NK-92 (cell line): ENCODE results near the gene COL18A1.

ENCODE experiments used
- DNase-seq: peaks from one replicate; lab custom pipeline; 2025; ENCODE audit not compliant: unreplicated experiment; lab: John Stamatoyannopoulos, UW

The COL18A1 gene

DNA sequence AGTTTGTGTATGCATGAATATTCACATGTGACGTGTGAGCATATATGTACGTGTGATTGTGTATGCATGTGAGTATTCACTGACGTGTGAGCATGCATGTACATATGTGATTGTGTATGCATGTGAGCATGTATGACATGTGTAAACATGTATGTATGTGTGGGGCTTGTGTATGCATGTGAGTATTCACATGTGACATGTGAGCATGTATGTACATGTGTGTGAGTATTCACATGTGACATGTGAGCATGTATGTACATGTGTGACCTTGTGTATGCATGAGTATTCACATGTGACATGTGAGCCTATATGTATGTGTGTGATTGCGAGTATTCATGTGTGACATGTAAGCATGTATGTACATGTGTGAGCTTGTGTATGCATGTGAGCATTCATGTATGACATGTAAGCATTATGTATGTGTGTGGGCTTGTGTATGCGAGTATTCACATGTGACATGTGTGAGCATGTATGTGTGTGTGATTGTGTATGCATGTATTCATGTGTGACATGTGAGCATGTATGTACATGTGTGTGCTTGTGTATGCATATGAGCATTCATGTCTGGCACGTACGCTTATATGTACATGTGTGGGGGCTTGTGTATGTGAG is 47.8 kb downstream of the COL18A1 start:
- DNase-seq = no peak

DNA sequence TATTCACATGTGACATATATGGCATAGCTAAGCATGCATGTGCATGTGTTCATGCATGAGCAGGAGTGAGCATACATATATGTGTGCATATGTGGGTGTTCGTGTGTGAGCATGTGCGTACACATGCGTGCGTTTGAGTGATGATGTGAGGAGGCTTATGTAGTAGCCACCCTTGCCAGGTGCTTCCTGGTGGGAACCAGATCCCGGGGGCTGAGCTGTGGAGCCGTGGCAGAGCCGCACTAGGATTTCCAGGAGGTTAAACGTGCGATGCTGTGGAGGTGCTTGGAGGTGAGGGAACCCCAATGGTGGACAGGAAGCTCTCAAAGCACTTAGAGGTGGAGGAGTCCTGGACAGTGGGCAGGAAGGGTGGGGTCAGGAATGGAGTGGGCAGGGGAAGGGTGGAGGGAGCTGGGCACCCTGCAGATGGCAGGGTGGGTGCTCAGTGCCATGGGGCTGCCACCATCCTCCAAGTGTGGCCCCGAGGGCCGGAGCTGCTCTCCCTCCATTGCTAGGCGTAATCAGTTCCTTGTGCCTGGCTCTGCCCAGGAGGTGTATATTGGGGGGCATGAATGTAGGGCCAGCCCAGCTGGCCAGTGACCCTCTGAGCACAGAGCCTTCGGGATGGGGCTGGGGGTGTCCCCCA is 48.5 kb downstream of the COL18A1 start:
- no peak for DNase-seq

DNA sequence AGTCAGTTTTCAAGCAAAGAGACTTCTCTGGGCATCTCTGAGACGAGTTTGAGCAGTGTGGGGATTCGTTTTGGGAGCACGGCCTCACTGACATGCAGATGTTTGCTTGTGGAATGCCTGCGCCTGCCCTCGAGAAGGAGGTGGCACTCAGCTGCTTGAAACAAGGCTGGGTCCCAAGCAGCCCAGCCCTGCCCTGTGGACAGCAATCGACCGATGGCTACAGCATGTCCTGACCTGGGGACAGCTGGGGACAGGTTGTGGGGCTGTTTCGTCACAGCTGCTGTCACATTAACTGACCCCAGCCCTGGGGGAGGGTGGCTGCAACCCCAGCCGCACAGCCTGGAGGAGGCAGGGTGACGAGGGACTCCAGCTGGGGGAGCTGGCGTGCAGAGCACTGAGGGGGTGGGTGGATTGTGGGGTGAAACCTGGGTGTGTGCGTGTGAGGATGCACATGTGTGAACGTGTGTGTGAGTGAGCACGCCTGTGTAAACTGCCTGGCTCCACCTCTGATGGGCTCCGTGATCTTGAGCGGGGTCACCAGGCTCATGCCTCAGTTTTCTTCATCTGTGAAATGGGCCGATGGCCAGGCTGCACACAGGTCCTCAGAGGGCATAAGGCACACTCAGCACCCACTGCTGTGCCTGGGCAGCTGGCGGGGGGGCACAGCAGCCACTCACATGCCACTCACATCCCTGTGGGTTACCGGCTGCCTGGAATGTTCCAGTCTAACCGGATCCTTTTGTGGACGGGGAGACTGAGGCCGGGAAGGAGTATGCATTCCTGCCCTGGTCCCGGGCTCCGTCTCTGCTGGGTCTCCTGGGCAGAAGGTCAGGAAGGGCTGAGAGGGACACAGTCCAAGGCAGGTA is 49.3 kb downstream of the COL18A1 start:
- no peak for DNase-seq

DNA sequence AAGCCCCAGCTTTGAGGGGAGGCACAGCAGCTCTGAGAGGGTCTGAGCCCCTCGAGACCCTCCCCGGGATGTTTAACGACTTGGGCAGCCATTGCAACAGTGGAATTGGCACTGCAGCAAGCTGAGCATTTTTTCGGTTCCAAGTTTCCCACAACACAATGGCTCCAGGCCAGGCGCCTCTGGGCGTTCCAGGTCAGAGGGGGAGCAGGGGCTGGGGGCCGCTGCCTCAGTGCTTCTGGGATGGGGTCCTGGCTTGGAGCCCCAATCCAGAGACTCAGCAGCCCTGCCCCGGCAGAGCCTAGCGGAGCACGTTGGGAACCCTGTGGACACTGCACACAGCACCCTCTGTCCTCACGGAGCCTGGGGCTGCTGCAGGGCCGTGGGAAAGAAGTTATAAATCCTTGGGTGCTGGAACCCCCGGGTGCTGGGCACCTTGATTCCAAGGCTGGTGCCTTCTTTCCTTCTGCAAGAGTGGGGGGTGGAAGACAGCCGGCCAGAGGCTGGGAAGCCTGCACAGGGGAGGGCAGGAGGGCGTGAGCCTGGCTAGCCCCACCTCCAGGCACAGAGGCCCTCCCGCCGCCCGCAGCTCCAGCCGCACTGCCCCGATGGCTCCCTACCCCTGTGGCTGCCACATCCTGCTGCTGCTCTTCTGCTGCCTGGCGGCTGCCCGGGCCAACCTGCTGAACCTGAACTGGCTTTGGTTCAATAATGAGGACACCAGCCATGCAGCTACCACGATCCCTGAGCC is 50.1 kb downstream of the COL18A1 start:
- no peak for DNase-seq

DNA sequence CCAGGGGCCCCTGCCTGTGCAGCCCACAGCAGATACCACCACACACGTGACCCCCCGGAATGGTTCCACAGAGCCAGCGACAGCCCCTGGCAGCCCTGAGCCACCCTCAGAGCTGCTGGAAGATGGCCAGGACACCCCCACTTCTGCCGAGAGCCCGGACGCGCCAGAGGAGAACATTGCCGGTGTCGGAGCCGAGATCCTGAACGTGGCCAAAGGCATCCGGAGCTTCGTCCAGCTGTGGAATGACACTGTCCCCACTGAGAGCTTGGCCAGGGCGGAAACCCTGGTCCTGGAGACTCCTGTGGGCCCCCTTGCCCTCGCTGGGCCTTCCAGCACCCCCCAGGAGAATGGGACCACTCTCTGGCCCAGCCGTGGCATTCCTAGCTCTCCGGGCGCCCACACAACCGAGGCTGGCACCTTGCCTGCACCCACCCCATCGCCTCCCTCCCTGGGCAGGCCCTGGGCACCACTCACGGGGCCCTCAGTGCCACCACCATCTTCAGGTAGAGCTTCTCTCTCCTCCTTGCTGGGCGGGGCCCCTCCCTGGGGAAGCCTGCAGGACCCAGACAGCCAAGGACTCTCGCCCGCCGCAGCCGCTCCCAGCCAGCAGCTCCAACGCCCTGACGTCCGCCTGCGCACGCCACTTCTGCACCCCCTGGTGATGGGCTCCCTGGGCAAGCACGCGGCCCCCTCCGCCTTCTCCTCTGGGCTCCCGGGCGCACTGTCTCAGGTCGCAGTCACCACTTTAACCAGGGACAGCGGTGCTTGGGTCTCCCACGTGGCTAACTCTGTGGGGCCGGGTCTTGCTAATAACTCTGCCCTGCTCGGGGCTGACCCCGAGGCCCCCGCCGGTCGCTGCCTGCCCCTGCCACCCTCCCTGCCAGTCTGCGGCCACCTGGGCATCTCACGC is 51.0 kb downstream of the COL18A1 start:
- no peak for DNase-seq

DNA sequence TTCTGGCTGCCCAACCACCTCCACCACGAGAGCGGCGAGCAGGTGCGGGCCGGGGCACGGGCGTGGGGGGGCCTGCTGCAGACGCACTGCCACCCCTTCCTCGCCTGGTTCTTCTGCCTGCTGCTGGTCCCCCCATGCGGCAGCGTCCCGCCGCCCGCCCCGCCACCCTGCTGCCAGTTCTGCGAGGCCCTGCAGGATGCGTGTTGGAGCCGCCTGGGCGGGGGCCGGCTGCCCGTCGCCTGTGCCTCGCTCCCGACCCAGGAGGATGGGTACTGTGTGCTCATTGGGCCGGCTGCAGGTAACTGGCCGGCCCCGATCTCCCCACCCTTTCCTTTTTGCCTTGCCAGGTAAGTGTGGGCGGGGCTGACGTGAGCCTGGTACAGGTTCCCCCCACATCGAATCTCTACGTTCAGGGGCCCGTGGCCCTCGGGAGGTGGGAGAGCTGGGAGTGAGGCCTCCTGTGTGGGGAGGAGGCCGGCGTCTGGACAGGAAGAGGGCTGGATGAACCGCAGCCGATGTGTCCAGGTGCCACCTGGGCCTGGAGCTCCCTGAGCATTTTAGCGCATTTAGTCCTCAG is 51.7 kb downstream of the COL18A1 start:
- DNase-seq = no peak

DNA sequence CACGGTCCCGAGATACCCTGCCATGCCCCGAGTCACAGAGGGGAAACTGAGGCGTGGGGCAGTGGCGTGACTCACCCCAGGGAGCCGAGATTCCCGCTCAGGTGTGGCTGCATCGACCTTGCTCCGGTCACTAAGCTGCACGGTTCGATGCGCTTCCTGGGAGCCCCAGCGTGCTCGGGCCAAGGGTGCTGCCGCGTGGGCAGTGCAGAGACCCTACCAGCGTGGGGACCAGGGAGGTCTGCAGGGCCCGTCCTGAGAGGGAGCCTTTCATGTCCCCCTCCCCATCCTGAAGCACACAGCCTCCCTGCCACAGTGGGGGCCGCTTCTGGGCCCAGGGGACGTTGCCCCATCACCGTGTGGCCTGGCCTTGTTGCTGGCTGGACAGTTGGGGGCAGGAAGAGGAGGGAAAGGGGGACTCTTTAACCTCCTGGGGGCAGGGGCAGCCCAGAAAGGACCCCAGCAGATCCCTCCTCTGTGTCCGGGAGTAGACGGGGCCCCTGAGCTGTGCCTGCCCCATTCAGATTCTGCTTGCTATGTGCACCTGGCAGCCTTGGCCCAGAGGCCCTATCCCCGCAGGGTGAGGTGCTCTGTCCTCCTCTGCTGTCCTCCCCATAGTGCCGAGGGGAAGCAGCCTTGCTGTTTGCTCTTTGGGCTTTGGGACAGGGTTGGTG is 52.3 kb downstream of the COL18A1 start:
- DNase-seq = no peak

DNA sequence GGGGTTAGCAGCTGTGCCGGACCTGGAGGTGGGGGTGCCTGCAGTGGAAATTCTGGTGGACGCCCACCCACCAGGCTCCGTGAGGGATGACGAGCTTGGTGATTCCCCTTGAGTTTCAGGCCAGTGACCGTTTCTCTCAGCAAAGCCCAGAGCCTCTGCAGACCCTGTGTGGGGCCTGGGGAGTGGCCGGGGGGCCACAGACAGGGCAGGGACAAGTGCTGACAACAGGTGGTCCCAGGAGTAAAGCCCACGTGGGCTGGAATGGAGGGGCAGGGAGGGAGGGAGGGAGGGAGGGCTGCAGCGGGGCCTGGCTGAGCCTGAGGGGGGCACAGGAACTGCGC is 52.8 kb downstream of the COL18A1 start:
- no peak for DNase-seq

DNA sequence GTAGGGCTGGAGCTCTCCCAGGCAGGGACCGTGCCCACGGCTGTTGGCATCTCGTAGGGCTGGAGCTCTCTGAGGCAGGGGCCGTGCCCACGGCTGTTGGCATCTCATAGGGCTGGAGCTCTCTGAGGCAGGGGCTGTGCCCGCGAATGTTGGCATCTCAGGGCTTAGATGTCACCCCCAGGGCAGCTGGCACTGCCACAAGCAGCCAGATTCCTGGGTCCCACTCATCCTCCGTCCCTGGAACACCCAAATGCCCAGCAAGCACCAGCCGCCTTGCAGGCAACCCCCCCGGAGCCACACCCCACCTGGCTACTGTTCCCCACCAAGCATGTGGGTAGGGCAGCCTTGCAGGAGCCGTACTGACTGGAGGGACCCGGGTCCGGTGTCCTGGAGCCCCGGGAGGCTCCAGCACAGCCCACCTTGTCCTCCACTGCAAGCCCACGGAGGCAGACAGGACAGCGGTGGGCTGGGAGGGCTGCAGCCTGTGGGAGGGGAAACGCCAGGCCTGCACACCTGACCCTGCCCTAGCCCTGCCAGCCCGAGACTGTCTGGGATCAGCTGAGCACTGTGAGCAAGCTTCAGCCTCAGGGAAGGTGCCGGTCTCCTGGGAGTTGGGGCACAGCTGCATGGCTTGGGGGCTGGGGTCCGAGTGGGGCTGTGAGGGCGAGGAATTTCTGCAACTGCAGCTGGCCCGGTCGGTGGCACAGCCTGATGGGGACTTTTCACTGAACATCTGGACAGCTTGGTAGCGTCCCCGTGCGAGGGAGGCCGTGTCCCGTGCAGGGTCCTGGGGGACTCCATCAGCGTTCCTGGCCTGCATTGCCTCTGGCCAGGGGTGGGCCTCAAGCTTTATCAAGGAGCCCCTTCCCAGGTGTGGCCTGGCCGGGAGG is 53.6 kb downstream of the COL18A1 start:
- no peak for DNase-seq

DNA sequence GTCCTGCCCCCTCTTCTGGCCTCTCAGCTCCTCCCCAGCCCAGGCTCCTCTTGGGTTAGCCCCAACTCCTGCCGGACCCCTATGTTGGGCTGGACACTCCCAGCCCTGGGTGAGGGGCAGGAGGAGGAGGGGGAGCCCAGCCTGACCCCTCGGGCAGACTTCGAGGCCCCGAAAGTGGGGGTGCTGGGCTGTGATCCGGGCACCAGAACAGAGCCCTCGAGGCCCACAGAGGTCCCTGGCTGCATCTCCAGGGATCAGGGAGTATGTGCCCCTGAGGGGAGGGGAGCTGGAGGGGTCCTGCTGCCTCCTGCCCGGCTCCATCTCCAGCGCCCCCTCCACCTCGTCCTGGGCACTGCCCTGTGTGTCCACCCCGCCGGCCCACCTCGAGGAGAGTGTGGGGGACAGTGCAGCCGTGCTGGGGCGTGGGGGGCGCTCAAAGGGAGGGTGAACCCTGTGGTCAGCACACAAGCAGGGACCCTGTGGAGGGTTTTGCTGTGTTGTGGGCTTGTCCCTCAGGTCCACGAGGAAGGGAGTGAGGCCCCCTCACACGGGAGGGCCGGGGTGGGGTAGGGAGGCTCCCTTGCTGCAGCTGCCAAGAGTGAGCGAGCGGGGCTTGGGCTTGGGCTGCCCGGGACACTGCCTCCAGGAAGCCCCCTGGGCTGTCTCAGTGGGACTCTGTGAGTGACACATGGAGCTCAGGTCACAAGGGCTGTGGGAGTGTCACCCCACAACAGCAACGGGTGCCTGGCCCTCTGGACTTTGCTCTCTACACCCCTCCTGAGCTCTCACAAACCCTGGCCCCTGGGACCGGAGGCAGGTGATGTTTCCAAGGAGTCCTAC is 54.4 kb downstream of the COL18A1 start:
- DNase-seq = no peak

DNA sequence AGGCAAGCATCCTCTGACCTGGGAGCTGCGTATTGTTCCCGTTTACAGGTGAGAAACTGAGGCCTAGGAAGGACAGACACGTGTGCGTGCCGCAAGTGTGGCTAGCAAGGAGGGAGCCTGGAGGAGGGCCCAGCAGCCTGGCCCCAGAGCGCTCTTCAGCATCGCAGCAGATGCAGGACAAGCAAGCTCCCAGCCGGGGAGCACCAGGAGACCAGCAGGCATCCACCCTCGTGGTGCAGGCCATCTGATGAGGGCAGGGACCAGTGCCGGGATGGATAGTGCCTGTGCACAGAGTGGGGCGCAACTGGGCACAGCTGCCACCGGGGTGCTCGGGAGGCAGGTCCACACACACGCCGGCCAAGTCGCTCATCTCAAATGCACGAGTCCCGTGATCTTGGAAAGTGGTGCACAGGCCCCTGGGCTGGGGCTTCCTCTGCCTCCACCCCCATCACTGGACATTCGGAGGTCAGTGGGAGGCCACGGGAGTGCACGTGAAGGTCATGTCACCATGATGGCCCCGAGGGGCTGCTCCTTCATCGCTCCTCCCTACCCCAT is 55.1 kb downstream of the COL18A1 start:
- no peak for DNase-seq

DNA sequence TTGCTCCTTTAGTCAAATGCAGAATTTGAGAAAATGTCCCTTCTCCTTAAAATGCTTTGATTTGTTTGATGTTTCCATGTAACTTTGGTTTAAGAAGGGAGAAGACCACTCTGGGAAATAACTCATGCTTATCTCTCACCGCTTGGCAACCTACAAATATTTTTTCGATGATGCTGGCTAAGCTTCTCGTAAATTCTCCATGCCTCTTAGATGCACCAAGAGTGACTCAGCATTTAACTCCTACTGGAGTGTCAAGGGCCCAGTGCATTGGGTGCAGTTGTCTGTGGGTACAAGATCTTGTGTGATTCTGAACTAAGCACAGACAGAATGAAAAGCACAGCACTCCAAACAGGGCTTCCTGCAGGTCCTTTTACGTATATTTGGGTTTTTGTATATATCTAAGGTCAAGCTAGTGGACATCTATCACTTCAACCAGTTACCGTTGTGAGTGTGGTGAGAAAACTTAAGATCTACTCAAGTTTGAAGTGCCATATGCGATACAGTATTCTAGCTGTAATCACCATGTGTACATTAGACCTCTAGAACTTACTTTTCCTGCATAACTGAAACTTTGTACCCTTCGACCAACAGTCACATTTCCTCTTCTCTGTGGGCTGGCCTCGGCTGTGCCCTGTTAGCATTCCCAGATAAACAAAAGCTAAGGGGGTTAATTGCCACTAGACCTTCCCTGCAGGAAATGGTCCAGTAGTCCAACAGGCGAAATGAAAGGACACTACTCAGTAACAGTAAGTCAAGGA is 55.8 kb downstream of the COL18A1 start:
- DNase-seq = no peak

DNA sequence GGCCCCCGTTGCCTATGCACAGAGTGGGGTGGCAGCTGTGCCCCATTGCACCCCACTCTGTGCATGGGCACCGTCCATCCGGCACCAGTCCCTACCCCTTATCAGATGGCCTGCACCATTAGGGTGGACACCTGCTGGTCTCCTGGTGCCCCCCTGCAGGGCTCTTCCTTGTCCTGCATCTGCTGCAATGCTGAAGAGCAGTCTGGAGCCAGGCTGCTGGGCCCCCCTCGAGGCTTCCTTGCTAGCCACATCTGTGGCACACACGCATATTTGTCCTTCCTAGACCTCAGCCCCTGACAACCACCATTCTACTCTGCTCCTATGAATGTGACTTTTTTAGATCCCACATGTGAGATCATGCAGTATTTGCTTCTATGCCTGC is 56.4 kb downstream of the COL18A1 start:
- no peak for DNase-seq

DNA sequence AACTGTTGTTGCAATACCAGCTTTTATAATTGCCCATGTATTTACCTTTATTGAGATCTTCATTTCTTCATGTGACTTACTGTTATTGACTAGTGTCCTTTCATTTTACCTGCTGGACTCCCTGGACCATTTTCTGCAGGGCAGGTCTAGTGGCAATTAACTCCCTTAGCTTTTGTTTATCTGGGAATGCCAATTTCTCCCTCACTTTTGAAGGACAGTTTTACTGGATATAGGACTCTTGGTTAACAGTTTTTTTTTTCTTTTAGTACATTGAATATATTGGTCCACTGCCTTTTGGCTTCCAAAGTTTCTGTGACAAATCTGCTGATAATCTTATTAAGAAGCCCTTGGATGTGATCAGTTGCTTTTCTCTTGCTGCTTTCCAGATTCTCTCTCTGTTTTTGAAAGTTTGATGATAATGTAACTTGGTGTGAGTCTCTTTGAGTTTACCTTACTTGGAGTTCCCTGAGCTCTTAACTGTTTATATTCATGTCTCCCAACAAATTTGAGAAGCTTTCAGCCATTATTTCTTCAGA is 56.9 kb downstream of the COL18A1 start:
- DNase-seq = no peak

DNA sequence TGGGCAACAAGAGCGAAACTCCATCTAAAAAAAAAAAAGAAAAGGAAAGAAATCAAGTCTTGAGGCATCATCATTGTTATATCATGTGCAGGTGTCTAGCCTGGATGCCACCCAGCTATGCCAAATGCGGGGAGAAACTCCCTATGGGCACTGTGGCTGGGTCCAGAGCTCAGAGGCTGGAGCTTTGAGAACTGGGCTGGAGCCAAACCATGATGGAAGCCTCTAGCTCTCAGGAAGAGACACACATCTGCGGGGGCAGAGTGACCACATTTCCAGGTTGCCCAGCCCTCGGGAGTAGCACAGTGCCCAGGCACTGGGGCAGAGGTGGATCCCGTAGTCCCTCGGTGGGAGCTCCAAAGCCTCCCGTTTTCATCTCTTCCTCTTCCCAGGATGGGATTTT is 58.9 kb downstream of the COL18A1 start:
- no peak for DNase-seq

DNA sequence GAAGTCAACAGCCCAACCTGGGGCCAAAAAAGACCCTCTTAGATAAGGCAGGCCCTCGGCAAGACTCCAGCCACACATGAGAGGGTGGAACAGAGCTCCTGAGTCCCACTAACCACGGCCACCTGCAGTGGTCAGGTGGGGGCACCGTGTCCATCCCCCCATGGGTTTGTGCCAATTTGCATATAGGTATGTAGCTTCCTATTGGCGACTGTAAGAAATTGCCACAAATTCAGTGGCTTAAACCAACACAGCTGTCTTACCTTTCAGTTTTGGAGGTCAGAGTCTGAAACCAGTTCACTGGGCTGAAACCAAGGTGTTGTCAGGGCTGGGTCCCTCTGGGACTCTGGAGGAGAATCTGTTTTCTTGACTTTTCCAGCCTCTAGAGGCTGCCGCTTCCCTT is 59.3 kb downstream of the COL18A1 start:
- no peak for DNase-seq

DNA sequence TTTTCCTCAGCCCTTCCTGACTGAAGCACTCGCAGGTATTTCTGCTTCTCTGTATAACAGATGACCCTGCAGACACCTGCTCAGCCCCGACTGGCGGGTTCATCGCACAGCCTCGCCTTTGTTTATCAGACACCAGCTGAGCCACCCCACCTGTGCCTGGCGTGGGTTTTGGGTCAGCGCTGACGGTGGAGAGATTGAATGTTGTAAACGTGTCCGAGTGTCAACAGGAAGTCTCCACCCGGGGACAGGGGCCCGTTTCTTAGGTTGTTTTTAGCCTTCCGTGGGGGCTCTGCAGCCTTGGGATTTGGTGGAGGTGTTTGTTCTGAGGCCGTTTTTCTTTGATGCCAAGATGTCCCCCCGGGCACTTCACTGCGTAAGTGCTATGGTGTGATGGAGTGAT is 60.1 kb downstream of the COL18A1 start:
- DNase-seq = no peak
